Right kidney (tissue), 1 donor: Measurements from ENCODE around the gene WDR45B.

ENCODE experiments used
- DNase-seq: peaks from one replicate; pipeline ENCODE4 v3.0.0-alpha.2; 2016

WDR45B gene

GRCh38 chr17:82678265-82678891, 30.1 kb upstream of the WDR45B start:
- no peak for DNase-seq

DNA sequence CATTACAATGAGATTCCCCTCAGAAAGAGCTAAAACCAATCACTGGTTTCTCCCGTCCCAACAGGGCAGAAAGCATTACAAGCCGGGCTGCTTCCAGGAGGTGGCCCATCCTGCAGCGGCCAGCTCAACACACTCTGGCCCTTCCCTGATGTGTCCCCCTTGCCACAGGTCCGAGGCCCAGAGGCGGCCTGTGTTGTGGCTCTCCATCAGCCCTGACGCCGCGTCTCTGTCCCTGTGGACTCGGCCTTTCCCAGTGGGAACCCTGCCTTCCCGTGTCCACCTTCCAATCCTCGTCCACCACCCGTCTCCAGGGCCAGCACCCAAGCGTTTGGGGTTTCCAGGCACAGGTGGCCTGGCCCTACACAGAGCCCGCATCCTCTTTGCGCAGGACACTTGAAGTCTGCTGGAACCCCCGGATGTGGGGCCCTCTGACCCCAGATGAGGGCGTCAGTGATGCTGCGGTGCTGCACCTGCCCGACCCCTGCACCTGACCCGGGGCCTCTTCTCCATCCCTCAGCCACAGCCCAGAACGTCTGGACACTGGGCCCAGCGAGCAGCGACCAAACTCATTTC, 29.2 kb upstream of the WDR45B start:
- DNase-seq: no peak

DNA sequence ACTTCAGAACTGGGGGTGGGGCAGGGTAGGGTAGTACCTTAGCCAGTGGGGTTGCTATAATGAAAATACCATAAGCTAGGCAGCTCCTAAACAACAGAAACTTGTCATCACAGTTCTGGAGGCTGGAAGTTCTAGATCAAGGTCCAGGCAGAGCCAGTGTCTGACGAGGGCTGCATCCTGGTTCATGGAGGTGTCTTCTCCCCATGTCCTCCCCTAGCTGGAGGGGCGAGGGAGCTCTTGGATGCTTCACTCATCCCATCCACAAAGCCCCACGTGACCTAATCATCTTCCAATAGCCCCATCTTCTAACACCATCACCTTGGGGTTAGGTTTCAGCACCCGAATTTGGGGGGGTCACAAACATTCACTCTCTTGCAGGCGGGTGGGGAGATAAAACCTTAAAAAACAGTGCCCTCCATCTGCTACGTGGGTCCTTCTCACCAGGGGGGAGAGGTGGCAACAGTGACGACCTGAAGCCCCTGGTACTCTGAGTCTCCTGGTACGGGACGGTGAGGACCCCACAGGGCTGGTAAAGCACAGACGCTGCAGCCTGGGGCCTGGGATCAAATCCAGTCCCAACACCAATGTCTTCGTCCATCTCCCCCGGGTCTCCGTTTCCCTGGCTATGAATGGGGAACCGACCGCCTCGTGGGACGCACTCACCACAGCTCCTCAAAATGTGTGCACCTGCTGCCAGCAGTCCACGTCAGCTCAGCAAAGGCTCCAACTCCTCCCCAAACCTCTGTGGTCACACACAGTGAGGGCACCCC, 27.4 kb upstream of the WDR45B start:
- no peak for DNase-seq

DNA sequence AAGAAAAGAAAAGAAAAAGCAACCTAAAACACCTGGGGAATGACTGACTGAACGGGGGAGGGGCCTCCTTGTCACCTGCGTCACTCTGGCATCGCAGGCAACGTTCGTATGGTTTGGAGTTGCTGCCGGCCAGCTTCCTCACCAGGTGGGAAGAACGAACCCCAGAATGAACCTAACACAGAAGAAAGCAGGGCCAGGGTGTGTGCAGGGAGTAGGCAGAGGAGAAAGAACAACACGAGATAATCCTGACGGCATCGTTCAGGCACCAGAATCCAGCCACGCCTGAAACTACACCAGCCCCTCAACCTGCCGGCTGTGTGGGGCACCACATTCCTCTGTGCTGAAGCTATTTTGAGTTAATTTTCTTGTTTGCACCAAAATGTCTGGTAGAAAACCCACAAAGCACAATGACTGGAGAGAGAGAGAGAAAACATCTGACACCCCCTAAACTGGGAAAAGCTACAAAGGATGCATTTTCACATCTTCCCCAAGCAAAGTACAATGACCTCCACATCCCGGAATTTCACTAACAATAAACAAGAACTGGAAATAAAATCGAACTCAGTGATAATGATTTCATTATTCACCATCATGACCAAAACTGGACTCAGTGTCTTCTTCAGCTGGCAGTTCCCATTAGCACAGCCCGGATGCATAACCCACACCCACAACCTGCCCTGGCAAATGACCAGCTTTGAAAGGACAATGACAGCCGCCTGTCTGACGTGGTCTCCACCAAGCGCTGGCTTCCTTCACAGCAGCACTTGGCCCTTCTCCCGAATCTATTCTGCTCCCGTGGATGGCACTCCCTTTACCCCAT, 26.6 kb upstream of the WDR45B start:
- no peak for DNase-seq

GRCh38 chr17:82670661-82671450, 22.6 kb upstream of the WDR45B start:
- DNase-seq: no peak

- no peak for DNase-seq
Measured at GRCh38 chr17:82668631-82669099, 20.4 kb upstream of the WDR45B start.

DNA sequence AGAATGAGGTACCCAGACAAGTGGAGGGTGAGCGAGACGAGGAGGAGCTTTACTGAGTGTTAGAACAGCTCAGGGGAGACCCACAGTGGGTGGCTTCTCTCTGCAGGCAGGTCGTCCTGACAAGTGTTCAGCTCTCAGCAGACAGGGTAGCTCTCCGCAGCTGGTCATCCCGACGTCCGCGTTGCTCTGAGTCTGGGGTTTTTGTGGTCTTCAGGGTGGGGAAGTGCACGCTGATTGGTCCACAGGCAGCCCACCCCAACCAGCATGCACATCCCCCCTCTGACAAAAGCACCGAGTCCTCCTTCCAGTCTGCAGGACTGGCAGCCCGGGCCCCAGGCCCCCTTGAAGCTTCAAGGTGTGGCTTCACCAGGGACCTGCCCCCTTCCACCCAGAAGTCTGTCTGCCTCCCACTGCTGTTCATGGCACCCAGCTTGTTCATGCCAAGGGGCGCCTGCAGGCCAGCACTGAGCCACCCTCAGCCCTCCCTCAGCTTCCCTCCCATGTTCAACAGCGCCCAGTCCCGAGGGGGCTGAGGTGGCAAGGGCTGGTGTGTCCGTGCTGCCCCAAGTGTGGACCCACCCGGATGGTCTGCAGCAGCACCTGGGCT, 19.9 kb upstream of the WDR45B start:
- no peak for DNase-seq

- no peak for DNase-seq
Measured at GRCh38 chr17:82667668-82668000, 19.4 kb upstream of the WDR45B start.

DNA sequence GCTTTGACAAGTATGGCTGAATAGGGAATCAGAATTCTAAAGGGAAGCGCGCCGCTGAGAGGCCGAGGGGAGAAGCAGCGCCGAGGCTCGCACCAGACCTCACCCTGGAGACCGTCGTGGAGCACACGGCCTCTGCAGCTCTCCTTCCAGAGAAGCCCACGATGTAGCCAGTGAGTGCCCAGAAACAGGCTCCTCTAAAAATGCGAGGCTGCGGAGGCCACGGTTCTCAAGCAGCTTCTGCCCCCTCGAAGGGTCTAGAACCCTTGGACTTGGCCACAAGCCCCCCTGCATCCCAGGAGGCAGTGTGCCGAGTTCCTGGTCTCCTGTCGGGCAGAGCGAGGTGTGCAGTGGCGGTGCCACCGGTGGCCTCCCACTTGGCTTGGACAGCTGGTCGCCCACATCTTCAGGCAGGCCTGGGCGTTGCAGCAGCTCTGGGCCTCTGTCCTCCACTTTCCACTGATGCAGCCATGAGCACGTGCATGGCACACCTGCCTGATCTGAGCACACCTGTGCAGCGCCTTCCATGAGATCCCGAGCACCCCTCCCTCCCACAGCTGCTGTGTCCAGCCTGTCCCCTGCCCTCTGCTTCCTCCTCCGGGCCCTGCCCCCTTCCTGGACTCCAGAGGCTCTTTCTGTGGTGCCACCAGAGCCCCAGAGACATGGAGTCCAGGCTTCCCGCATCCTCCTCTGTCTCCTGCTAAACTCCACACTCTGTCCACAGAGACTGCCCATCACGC, 18.9 kb upstream of the WDR45B start:
- DNase-seq: no peak

GRCh38 chr17:82665891-82666290, 17.6 kb upstream of the WDR45B start:
- no peak for DNase-seq

DNA sequence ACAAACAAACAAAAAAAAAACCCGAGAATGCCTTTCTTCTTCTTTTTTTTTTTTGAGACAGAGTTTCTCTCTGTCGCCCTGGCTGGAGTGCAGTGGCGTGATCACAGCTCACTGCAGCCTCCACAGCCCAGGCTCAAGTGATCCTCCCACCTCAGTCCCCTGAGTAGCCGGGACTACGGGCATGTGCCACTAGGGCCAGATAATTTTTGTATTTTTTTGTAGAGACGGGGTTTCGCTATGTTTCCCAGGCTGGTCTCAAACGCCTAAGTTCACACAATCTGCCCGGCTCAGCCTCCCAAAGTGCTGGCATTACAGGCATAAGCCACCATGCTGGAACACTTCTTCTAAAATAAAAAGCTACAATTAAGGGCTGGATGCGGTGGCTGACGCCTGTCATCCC, 17.0 kb upstream of the WDR45B start:
- DNase-seq: no peak

DNA sequence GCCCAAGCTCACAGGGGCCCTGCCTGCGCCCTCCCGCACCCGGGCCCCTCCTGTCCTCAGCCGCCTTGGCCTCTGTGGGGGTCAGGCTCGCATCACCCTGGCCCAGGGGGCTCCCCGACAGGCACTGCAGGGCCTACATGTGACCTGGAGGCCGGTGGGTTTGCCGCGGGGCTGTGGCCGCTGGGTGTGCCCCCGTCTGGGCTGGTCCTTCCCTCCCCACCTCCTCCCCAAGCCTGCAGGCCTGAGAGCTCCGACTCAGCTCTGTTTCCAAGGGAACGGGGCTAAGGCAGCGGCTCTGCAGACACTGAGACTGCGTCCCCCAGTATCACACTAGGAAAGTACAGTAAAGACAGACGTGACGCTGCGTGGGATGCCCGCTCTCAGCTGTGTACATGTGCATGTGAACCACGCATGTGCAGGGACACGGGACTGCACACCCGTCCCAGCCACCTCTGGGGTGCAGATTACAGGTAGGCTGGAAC, 16.5 kb upstream of the WDR45B start:
- DNase-seq: no peak

- DNase-seq: no peak
Measured at GRCh38 chr17:82664276-82664575, 16.0 kb upstream of the WDR45B start.

- DNase-seq: no peak
Measured at GRCh38 chr17:82663381-82664275, 15.4 kb upstream of the WDR45B start.

DNA sequence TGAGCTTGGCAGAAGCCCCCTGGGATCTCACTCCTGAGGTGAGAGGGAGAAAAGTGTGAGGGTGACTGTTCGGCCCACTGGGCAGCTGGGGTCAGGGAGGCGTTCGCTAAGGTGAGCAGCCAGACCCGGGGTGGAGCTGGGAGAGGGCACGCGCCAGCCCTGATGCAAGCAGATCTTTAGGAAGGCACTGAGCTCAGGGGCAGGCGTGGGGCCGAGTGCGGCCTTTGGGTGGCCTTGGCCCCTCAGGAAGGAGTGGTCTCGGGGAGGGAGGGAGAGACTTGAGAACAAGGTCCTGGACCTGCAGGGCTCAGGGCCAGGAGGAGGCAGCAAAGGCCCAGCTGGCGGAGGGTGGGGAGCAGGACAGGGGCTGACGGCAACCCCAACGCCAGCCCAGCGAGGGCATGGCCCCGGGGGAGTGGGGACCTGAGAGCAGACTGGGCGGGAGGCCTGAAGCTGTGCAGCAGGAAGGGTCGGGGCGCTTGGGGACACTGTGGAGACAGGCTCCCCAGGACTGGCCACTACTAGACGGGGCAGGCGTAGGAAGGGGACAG, 14.5 kb upstream of the WDR45B start:
- no peak for DNase-seq

DNA sequence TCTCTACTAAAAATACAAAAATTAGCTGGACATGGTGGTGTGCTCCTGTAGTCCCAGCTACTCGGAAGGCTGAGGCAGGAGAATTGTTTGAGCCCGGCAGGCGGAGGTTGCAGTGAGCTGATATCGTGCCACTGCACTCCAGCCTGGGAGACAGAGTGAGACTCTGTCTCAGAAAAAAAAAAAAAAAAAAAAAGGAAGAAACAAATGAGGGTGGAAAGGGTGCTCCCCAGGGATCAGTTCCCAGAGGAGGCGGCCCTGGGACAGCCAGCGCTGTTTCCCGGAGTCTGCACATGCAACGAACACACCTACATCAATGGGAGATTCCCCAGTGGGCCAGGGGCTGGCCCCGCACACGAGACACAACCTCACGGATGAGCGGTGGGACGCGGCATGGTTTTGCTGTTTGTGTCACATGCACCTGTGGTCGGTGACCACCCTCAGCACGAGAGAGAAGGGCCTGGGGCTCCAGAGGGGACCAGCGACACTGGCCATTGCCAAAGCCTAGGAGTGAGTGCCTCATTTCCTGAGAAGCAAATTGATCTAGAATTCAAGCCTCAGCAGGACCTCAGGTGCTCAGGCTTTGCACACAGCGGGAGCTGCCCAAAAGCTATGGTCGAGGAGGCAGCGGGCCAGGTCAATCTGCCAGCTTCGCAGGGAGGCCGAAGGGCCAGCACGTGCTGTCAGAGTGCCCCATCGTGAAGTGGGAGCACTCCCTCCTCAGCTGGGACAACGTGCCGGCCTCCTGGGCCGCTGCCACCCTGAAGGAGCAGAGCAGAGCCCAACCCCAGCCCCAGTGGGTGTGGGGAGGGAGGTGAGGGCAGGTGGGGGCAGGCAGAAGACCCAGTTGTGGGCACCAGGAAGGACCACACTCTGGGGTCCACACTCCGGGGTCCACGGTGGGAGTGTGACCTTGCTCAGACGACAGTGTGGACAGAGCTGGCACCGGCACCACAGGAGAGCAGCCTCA, 13.8 kb upstream of the WDR45B start:
- DNase-seq: no peak

- no peak for DNase-seq
Measured at GRCh38 chr17:82659886-82660285, 11.6 kb upstream of the WDR45B start.

DNA sequence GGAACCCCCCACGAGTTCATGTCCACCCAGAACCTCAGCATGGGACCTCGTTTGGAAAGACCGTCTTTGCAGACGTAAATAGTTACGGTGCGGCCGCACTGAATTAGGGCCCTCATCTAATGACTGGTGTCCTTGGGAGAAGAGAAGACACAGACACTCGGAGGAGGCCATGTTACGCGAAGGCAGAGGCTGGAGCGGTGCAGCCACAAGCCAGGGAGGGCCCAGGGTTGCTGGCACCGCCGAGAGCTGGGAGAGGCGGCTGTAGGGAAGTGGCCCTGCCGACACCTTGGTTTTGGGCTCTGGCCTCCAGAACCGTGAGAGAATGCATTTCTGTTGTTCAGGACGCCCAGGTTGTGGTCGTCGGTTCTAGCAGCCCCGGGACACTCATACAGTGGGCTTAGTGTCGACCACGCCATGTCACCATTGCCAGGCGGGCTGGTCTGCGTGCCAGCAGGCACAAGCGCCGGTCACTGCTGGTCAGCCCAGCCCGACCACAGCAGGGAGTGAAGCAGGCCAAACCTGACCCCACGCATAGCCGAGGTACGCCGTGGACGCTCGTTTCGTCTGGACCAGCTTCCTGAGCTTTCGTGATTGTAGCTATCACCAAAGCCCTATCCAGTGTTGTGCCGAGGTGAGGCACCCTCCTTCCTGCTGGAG, 10.7 kb upstream of the WDR45B start:
- no peak for DNase-seq
